ENCODE data around the gene ZRANB1.

DNA sequence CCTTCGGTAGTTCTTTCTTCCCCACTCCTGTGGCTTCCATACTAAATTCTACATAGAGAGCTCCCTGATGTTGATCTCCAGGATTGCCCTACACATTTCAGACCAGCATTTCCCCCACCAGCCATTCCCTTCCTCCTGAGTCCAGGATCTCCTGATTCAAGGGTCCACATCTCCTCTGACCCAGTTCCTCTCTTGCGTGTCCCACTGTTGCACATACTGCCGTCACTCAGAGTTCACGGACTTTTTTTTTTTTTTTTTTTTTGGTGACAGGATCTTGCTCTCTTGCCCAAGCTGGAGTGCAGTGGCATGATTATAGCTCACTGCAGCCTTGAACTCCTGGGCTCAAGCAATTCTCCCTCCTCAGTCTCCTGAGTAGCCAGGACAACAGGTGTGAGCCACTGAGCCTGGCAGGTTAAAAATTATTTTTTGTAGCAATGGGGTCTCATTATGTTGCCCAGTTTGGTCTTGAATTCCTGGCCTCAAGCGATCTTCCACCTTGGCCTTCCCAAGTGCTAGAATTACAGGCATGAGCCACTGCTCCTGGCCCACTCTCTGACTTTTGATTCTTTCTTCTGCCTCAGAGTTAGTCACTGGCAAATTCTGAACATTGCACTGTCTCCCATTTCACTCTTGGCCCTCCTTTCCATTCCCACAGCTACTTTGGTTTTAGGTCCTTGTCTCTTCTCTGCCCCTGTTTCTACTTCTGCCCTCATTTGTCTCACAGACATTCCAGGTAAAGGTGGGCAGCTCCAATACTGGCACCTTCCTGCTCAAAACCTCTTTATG is 29.6 kb upstream of the ZRANB1 start:
- TF ChIP-seq, protein P1, sequence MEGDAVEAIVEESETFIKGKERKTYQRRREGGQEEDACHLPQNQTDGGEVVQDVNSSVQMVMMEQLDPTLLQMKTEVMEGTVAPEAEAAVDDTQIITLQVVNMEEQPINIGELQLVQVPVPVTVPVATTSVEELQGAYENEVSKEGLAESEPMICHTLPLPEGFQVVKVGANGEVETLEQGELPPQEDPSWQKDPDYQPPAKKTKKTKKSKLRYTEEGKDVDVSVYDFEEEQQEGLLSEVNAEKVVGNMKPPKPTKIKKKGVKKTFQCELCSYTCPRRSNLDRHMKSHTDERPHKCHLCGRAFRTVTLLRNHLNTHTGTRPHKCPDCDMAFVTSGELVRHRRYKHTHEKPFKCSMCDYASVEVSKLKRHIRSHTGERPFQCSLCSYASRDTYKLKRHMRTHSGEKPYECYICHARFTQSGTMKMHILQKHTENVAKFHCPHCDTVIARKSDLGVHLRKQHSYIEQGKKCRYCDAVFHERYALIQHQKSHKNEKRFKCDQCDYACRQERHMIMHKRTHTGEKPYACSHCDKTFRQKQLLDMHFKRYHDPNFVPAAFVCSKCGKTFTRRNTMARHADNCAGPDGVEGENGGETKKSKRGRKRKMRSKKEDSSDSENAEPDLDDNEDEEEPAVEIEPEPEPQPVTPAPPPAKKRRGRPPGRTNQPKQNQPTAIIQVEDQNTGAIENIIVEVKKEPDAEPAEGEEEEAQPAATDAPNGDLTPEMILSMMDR (IDR thresholded peaks at IDR 0.05; ENCODE audit: poor library complexity), result no peak
- no peak for TF ChIP-seq EZH2phosphoT487 (IDR thresholded peaks at IDR 0.05; ENCODE audit: low read depth, severe bottlenecking, unreplicated experiment)
